Measurements from ENCODE around the gene DHRS3. TPM values are rescaled to one million over a fixed set of nuclear protein-coding genes. Genes with fewer than 3 reads are reported as not detected.
A peak's percentile ranks its signal among the peaks of the same experiment; 100 is the strongest.
"Not testable (repeated sequence)": the region's sequence is repeated elsewhere in the genome, so short reads cannot be mapped to it uniquely, and the experiment has no call there.

DHRS3 gene
- total RNA-seq, 1 experiment from 2014 or later, result 28.8 TPM

DNA sequence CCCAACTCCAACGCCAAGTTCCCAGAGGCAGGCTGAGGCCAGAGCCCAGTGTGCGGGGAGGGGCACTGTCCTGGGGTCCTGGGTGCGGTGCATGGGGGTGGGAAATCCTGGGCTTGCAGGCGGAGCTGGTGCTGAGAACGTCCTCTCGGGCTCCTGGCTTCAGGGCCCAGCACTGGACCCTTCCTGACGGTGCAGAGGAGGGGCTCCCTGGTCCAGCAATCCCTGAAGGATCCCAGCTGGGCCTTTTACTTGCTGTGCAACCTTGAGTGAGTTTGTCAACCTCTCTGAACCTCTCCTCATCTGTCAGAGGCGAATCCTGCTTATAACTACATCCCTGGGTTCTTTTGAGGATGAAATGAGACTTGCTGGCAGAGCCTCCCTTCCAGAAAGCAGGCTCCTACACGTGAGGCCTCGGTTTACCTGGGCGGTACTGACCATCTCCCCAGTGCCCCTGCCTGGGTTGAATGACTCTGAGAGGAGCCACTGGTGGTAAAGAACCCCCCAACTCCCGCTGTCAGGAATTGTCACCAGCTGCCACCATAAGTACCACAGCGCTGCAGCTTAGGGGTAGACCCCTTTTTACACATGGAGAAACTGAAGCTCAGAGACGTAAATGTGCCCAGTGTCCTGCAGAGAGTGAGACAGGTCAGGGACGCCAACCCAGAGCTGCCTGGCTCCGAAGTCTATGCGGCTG, 77.3 kb downstream of the DHRS3 start:
- no peak for DNase-seq (ENCODE audit: low read depth)

DNA sequence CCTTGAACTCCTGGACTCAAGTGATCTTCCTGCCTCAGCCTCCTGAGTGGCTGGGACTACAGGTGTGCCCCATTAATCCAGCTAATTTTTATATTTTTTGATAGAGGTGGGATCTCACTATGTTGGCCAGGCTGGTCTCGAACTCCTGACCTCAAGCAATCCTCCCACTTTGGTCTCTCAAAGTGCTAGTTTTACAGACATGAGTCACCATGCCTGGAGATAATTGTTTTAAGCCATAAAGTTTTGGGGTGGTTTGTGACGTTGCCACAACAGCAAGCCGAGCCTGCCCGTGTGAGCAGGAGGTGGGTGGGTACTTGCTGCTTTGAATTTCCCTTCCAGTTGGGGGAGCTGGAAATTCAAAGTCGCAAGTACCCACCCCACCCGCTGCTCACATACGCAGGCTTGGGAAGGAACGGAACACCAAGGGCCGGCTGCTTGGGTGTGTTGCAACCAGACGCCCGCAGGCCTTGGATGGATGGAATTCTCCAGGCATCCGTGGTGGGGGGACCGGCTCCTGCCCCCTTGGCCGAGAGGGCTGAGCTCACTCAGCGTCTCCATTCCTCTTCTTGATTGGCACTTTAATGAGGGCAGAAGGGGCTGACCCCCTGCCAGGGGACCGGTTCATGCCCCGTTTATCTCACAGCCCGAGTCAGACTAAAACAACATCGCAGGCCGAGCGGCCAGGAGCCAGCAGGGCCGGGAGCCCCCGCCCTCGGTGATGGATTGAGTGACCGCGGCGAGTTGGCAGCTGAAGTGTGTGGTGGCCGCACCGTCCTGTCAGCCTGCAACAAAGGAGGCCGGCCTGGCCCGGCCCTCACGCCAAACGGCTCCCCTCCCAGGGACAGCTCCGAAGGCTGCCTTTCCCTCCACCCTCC, 78.1 kb downstream of the DHRS3 start:
- peak; percentile 54 for DNase-seq (ENCODE audit: low read depth)

DNA sequence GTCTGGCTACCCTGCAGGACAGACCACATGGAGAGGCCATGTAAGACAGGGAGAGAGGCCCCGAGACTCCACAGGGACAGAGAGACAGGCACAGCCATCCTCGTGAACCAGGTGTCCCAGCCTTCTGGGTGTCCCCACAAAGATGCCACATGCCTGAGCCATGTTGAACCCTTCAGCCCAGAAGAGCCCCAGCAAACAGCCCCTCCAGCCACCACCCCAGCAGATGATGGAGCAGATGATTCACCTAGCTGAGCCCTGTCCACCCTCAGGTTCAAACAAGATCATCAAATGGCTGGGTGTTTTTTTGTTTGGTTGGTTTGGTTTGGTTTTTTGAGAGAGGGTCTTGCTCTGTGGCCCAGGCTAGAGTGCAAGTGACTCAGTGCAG, 78.7 kb downstream of the DHRS3 start:
- DNase-seq (ENCODE audit: low read depth), result no peak

DNA sequence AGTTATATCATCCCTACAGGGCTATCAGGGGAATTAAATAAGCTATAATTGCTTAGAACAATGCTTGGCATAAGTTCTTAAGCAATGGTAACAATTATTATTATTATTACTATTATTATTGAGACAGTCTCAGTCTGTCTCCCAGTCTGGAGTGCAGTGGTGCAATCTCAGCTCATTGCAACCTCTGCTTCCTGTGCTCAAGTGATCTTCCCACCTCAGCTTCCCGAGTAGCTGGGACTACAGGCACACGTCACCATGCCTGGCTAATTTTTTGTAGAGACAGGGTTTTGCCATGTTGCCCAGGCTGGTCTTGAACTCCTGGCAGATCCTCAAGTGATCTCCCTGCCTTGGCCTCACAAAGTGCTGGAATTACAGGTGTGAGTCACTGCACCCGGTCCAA, 79.5 kb downstream of the DHRS3 start:
- DNase-seq (ENCODE audit: low read depth), result not testable (repeated sequence)

DNA sequence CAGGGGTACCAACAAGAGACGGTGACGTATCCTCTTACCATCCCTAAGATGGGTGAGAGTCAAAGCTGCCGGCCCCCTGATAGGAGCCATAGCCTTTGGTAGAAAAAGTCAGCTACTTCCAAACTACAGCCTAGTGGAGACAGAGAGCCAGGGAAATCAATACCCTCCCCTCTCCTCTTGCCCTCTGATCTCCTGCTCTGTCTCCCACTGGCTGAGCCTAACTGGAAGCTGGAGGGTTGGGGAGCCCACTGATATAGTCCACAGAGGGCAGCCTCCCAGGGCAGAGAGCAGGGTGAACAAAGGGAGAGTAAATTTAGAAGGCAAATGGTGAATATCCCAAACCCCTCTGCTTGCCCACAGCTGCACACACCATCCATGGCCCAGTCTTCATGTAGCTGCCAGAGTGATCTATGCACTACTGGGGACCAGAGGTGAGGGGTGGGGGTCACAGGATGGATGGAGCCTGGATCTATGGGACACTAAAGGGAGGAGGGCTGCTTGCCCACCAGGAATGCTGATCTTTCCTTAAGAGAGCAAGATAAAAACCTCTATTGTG, 80.0 kb downstream of the DHRS3 start:
- DNase-seq (ENCODE audit: low read depth), result no peak

DNA sequence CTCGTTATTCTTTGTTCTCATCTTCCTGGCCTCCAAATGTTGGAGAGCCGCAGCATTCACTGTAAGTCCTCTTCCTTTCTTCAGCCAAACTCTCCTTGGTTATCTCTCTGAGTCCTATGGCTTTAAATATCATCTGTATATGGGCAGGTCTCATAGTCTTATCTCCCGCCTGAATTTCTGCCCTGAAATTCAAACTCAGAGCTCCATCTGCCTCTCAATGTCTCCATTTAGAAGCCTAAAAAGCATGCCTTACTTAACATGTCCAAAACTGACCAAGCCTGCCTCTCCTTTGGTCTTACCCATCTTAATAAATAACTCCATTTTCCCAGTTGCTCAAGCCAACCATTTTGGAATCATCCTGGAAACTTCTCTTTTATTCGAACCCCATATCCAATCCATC, 80.7 kb downstream of the DHRS3 start:
- DNase-seq (ENCODE audit: low read depth), result no peak

DNA sequence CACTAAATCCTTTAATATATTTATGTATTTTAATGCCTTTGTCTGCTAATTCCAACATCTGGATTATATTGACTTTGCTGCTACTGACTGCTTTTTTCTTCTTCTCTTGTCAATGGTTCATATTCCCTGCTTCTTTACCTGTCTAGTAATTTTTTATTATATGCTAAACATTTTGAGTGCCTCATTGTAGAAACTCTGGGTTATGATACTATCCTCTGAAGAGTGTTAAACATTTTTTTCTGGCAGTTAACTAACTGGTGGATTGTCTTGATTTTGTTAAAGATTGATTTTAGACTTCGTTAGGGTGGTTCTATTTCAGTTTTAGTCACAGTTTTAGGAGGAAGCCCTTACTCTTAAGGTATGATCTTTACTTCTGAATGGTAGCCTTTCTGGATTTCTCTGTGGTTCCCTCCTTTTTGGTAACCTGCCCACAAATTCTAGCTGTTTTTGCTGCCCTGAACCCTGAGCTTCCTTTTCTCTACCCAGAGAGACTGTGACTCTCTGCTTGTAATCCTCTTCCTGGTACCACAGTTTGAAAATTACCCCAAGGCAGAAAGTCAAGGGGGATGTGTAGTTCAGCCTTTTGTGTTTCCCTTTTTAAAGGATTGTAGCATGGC, 81.9 kb downstream of the DHRS3 start:
- no peak for DNase-seq (ENCODE audit: low read depth)

DNA sequence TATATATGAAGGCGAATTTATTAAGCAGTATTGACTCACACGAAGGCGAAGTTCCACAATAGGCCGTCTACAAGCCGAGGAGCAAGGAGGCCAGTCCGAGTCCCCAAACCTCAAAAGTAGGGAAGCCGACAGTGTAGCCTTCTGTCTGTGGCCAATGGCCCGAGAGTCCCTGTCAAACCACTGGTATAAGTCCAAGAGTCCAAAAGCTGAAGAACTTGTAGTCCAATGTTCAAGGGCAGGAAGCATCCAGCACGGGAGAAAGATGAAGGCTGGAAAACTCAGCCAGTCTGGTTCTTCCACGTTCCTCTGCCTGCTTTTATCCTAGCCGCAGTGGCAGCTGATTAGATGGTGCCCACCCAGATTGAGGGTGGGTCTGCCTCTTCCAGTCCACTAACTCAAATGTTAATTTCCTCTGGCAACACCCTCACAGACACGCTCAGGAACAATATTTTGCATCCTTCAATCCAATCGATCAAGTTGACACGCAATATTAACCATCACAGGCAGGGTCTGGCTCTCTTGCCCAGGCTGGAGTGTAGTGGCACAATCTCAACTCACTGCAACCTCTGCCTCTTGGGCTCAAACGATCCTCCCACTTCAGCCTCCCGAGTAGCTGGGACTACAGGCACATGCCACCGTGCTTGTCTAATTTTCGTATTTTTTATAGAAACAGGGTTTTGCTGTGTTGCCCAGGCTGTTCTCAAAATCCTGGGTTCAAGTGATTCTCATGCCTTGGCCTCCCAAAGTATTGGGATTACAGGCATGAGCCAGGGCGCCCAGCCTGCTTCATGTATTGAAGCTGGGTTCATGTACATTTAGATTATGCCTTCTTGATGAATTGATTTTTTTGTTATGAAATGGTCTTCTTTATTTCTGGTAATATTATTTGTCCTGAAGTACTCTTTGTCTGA, 85.3 kb downstream of the DHRS3 start:
- no peak for DNase-seq (ENCODE audit: low read depth)

DNA sequence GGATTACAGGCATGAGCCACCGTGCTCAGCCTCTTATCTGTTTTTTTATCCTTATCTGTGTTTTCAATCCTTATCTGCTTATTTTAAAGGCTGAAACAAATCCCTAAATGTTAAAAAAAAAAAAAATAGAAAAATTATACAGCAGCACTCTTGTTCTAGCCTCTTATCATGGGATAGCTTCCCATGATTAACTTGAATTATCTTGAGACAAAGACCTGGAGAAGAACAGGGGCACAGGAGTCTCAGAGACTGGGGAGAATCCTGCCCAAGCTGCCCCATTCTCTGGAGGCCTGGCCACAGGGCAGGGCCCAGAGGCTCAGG, 86.9 kb downstream of the DHRS3 start:
- DNase-seq (ENCODE audit: low read depth), result no peak

DNA sequence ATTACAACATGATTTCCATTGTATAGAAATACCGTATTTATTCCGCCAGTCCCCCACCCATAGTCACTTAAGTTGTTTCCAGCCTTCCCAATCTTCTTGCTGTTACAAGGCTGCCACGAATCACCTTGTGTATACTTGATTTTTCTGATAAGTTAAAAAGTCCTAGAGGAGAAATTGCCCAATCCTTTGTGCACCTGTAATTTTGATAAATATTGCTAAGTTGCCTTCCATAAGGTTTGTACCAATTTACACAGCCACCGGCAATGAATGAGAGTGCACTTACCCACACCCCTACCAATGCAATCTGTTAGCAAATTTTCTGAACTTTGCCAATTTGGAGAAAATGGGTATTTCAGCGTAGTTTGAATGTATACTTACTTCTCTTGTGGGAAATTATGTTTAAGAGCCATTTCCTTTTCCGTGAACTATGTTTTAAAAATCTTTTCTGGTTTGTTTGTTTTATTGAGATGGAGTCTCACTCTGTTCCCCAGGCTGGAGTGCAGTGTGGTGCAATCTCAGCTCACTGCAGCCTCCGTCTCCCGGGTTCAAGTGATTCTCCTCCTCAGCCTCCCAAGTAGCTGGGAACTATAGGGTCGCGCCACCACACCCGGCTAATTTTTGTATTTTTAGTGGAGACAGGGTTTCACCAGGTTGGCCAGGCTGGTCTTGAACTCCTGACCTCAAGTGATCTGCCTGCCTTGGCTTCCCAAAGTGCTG, 87.4 kb downstream of the DHRS3 start:
- DNase-seq (ENCODE audit: low read depth), result no peak

DNA sequence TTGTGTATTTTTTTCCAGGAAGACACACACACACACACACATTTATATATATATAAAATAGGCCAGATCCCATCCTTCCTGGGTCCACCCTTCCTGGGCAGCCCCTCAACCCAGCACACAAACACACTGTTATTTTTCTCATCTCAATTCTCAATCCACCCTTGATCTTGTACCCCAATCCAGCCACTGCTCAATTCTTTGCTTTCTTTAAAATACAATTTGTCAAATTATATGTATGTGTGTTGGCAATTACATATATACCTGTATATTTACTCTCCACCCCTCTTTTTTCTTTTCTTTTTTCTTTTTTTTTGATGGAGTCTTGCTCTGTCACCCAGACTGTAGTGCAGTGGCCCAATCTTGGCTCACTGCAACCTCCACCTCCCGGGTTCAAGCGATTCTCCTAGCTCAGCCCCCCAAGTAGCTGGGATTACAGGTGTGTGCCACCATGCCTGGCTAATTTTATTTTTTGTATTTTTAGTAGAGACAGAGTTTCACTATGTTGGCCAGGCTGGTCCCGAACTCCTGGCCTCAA, 88.3 kb downstream of the DHRS3 start:
- DNase-seq (ENCODE audit: low read depth), result no peak

DNA sequence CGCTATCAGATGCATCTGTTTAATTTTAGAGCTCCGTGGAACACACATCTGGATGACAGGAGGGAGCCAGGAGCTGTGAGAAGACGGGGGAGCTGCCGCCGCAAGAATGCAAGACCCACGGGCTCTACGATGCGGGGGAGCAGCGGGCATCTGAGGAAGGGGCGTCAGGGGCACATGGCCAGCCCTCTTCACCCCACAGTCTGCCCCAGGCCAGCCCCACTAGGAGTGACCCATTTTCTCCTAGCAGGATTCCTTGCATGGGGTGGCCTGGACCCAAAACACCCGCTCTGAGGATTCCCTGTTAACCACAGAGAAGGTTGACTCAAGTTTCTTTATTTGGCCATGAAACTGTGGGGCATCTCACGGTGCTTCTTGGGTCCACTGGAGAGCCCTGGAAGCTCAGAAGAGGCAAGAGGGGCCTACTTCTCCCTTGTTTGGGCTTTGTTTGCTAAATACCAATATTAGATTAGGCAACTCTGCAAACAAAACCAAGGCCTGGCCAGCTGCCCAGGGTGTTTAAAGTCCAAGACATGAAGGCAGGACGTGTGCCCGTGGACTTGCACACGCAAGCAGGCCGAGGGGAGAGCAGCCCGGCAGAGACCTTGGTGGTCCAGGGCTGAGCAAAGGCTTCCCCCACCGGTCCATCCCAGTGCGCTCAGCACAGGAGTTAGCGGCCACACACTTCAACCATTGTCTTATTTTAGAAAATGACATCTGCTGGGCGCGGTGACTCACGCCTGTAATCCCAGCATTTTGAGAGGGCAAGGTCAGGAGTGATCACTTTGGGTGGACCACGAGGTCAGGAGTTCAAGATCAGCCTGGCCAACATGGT, 89.8 kb downstream of the DHRS3 start:
- DNase-seq (ENCODE audit: low read depth), result peak; percentile 86

DNA sequence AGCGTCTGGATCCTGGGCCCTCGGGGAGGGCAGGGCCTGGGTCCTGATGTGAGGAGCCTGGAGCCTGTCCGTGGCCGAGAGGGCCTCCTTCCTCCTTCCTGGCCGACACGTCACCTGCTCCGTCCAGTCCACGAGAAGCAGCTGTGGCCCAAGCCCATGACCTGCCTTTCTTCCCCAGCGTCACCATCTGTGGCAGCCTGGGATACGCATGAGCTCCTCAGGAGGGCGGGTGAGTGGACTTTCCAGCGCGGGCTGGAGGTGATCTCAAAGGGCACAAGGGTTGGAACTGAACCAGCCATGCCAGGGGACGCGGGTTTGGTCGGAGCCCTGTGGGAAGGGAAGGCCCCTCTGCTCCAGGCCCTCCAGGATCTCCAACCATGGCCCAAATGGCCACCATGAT, 90.4 kb downstream of the DHRS3 start:
- no peak for DNase-seq (ENCODE audit: low read depth)

DNA sequence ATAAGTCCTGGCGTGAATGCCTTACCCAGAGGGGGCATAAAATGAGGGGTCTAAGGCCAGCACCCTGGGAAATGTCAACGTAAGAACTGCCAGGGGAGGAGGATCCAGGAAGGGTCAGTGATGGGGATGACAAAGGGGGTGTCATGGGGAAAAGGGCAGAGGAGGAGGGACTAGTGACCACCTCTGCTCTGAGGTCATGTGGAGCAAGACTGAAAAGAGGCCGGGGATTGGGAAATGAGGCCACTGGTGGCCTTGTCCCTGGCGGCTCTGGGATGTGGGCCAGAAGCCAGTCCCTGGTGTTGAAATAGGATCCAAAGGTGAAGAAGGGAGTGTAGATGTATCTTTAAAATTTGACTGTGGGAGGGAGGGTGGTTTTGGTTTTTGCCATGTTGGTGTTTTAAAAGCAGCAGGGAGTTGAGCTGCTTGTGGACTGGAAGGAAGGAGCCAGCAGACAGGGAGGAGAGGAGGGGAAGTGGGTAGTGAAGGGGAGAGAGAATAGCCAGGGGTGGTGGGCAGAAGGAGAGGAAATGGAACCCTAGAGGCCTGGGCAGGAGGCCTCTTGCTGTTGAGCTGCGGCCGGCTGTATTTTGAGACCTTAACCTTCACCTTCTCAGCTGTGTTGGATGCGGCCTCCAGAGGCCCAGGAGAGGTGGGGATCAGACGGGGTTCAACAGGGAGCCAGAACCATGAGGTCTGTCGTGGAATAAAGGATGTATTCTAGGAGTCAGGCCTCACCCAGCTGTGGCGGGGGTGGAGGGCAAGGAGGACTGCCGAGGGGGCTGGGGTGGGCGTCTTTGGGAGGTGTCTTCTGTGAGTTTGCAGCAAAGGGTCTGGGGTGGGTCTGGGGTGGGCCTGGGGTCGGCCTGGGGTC, 92.5 kb downstream of the DHRS3 start:
- DNase-seq (ENCODE audit: low read depth), result peak; percentile 48

DNA sequence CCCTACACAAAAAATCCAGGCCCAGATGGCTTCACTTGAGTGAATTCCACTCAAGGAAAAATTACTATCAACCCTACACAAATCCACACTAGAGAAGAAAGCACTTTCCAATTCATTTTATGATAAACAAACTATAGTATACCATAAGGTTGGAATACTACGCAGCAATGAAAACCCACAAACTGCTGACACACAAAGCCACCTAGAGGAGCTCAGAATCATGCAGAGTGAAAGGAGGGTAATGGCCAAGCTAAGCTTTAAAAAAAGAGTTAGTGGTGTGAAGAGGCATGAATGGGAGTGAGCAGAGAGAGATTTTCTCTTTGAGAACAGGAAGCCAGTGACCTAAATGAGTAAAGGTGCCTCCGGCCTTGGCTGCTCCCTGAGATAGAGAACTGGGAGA, 93.7 kb downstream of the DHRS3 start:
- DNase-seq (ENCODE audit: low read depth), result no peak

DNA sequence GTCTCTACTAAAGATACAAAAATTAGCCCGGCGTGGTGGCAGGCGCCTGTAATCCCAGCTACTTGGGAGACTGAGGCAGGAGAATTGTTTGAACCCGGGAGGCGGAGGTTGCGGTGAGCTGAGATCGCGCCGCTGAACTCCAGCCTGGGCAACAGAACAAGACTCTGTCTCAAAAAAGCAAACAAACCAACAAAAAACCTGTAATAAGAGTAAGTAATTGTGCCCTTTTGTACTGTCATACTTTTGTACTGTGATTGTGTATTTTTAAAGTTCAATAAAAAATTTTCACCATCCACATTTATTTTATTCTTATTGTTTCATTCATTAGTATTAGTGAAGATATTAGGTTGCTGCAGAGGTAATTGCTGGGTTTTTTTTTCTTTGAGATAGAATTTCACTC, 95.2 kb downstream of the DHRS3 start:
- not testable (repeated sequence) for DNase-seq (ENCODE audit: low read depth)

DNA sequence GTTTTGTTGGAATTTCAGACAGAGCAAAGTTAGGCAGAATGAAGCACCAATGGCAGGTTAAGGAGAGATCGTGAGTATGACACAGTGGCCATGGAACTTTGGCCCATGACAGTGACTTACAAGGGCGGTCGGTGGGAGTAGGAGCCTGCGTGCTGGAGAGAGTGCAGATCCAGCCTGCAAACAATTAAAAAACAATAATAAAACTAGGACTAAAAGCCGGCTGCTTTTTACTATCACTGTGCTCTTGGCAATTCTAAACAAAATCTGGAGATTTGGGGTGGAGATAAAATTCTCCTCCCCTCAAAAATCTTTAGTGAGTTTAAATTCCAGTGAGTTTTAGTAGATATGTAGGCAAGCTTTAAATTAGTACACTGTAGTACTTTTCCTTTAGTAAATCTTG, 96.9 kb downstream of the DHRS3 start:
- no peak for DNase-seq (ENCODE audit: low read depth)

DNA sequence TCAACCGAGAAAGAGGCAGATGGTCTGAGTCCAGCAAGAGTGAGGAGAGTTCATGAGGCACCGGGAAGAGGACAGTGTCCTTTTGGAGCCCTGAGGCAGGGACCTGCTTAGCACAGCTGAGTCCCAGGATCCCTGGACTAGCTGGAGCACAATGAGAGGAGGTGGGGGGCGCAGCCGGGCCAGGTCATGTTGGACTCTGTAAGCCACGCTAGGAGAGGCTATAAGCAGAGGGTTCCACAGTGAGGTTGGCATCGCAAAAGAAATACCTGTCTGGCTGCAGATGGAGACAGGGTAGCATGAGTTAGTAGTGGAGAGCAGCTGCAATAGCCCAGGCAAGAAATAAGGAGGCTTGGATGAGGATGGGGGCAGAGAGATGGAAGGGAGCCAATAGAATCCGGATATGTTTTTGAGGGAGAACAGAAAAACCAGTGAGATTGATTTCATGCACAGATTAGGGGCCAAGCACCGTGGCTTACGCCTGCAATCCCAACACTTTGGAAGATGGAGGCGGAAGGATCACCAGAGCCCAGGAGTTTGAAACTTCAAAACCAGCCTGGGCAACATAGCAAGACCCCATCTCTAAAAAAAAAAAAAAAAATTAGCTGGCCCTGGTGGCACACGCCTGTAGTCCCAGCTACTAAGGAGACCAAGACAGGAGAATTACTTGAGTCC, 98.2 kb downstream of the DHRS3 start:
- DNase-seq (ENCODE audit: low read depth), result no peak
